Loucy (cell line): ENCODE data around the gene PKN1.

ENCODE experiments used
- EZH2phosphoT487 ChIP-seq: fragments of 200-600 bp; IDR thresholded peaks from 2 replicates; pipeline ENCODE4 v1.6.1; 2018; ENCODE audit warnings: antibody characterized with exemption, mild to moderate bottlenecking, moderate library complexity, borderline replicate concordance
- TF ChIP-seq, protein P1 (sequence below): fragments of 200-600 bp; sonication (generic); conservative IDR thresholded peaks from 2 replicates; pipeline ENCODE4 v1.5.1; 2014; ENCODE audit warnings: mild to moderate bottlenecking, antibody characterized with exemption, low read length

DNA sequence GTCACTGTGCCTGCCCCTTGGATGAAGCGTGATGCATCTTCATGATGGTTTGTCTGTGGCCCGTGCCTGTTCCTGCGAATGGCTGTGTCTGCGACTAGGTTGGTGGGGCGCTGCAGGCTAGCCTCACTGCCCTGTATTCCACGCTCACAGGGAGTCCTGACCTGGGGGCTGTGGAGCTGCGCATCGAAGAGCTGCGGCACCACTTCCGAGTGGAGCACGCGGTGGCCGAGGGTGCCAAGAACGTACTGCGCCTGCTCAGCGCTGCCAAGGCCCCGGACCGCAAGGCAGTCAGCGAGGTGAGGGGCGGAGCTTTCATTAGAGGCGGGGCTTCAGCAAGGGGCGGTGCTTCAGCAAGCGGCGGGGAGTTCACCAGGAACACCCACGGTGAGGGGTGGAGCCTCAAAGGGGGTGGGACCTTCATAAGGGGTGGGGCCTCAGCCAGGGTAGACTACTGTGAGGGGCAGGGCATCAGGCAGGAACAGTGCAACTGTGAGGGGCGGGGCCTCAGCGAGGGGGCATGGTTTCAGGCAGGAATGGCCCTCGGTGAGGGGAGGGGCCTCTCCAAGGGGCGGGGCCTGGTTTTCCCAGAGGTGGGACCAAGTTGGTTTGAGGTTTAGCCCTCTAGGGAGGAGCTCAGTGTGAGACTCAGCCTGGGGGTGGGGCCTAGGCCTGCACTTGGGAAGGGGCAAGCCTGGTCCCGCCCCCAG lies 17.2 kb downstream of the PKN1 start:
- TF ChIP-seq, protein P1, sequence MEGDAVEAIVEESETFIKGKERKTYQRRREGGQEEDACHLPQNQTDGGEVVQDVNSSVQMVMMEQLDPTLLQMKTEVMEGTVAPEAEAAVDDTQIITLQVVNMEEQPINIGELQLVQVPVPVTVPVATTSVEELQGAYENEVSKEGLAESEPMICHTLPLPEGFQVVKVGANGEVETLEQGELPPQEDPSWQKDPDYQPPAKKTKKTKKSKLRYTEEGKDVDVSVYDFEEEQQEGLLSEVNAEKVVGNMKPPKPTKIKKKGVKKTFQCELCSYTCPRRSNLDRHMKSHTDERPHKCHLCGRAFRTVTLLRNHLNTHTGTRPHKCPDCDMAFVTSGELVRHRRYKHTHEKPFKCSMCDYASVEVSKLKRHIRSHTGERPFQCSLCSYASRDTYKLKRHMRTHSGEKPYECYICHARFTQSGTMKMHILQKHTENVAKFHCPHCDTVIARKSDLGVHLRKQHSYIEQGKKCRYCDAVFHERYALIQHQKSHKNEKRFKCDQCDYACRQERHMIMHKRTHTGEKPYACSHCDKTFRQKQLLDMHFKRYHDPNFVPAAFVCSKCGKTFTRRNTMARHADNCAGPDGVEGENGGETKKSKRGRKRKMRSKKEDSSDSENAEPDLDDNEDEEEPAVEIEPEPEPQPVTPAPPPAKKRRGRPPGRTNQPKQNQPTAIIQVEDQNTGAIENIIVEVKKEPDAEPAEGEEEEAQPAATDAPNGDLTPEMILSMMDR, result no peak
- TF ChIP-seq EZH2phosphoT487, result no peak
